ENCODE data around the gene CT45A7.
"Not testable (repeated sequence)": the region's sequence is repeated elsewhere in the genome, so short reads cannot be mapped to it uniquely, and the experiment has no call there.

GRCh38 chrX:135819912-135820311 lies 17.2 kb downstream of the CT45A7 start, which contains the start of gene CT45A2:
- TF ChIP-seq, protein P1, sequence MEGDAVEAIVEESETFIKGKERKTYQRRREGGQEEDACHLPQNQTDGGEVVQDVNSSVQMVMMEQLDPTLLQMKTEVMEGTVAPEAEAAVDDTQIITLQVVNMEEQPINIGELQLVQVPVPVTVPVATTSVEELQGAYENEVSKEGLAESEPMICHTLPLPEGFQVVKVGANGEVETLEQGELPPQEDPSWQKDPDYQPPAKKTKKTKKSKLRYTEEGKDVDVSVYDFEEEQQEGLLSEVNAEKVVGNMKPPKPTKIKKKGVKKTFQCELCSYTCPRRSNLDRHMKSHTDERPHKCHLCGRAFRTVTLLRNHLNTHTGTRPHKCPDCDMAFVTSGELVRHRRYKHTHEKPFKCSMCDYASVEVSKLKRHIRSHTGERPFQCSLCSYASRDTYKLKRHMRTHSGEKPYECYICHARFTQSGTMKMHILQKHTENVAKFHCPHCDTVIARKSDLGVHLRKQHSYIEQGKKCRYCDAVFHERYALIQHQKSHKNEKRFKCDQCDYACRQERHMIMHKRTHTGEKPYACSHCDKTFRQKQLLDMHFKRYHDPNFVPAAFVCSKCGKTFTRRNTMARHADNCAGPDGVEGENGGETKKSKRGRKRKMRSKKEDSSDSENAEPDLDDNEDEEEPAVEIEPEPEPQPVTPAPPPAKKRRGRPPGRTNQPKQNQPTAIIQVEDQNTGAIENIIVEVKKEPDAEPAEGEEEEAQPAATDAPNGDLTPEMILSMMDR (IDR thresholded peaks at IDR 0.05): not testable (repeated sequence)
- TF ChIP-seq POLR2A (IDR thresholded peaks at IDR 0.05): not testable (repeated sequence)

Data from lower leg skin (tissue), 3 donors.